ENCODE results near the gene SAP30L.

Gene SAP30L

DNA sequence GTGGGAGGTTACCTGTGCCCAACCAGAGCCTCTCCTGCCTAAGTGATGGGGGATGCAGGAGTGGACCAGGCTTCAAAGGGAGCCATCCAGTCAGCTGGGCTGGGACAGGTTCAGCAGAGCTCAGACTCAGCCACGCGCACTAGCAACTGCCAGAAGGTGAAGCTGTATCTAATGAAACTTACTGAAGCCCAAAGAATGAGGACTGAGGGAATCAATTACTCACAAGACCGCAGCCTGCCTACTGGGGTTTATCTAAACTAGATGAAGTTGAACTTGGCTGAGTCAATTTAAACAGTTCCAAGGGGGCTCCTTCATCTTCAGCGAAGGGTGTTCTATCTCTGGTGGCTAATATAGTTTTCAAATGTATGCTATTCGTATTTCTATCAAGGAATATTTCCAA lies 20.9 kb downstream of the SAP30L start:
- no peak for DNase-seq

DNA sequence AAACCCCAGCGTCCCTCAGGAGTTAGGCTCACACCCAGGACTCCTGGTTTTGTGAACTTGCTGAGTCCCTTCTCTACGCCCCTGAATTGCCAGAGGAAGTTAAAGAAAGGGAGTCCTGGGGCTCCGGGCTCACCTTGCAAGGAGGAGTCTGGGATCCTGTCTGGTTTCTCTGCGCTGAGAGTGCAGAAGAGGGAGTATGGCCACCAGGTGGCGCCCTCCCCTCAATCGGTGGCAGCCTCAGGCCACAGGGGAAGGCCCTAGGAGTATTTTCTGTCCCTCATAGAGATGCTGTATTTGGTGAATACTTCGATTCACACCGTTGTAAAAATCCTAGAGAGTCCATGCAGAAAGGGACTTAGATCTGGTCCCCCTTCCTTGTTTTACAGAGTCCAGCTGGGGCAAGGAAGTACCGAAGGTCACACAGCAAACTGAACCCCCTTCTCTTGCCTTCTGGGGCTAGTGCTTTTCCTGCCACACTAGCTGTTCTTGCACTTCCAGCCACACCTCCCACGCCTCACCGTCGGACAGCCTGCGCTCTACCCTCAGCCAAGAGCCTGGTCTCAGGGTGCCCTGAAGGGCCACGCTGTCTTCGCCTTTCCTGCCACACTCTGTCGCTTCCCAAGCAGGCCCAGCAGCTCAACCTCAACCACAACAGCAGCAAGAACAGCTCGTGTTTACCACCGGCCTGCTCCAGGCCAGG lies 22.0 kb downstream of the SAP30L start:
- peak; percentile 83 for DNase-seq

DNA sequence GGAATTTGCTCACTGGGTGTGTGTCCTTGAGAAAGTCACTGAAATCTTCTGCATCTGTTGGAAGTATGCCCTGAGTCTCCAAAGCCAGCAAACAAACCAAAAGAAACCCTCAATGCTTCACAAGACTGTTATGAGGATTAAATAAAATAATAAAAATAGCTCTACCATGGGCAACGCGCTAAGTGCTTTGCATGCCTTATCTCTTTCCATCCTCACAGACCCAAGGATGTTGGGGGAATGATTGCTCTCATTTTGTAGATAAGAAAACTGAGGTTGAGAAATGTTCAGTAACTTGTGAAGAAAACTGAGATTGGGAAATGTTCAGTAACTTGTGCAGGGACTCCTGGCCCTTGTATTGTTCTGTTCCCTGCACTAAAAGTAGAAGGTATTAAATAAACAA lies 24.3 kb downstream of the SAP30L start:
- DNase-seq, result no peak

DNA sequence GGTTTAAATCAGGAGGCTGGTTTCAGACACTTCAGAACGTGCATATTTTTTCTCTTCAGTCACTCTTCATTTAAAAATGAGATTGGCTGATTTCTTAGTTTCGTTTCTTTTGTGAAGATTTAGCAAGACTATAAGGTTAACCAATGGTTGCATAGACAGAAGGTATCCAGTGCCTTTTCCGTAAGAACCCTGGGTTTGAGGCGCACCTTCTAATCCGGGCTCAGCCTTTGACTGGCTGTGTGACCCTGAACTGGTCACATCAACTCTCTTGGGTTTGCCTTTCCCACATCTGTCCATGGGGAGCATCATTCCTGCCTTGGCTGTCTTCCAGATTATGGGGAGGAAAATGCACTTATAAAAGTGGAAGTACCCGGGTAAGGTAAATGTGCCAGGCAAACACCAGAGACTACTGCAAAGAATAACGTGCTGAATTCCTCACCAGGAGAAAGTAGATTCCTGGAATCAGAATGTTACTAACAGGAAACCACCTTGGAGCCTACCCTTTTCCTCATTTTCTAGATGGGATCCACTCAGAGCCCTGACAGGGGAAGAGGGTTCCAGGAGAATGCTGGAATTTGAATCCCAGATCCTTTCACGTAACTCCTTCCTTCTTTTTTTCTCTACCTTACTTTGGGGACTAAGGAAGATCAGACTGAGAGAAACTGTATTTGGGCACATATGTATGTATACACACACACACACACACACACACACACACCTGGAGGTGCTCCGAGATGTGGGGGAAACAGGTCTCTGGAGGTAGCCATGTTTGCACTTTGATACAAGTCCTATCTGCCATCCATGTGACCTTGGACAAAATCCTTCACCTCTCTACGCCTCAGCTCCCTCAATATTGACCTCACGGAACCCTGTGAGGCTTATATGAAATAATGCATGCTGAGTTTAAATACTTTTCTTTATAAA lies 25.4 kb downstream of the SAP30L start:
- no peak for DNase-seq

DNA sequence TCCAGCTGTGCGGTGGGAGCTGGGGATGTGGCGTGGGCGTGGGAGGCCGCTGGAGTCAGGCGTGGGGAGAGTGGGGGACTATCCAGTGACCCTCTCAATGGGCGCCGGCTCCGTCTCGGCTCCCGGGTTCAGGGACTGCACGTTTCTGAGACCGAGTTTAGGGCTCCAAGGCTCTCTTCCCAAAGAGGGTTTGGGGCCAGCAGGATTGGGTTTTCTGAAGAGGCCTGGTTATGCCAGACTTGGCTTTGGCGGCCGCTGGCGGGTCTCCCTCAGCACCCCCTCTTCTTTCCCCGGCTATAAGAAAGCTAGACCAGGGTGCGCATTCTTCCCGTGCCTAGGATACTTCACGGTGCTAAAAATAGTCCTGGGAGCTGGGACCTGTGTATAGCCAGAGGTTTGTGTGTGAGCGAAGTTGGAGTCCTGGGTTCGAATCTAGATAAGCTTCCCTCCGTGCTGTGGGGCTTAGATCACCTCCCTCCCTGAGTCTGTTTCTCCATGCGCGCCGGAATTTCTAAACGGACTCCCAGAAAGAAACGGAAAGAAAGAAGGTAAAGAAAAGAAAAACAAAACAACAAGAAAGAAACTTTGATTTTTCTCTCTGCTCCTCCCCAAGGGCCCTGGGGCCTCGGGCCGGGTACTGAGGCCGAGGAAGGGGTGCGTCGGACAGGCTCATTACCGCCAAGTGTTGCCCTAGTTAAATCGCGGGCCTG lies 27.2 kb downstream of the SAP30L start:
- no peak for DNase-seq

DNA sequence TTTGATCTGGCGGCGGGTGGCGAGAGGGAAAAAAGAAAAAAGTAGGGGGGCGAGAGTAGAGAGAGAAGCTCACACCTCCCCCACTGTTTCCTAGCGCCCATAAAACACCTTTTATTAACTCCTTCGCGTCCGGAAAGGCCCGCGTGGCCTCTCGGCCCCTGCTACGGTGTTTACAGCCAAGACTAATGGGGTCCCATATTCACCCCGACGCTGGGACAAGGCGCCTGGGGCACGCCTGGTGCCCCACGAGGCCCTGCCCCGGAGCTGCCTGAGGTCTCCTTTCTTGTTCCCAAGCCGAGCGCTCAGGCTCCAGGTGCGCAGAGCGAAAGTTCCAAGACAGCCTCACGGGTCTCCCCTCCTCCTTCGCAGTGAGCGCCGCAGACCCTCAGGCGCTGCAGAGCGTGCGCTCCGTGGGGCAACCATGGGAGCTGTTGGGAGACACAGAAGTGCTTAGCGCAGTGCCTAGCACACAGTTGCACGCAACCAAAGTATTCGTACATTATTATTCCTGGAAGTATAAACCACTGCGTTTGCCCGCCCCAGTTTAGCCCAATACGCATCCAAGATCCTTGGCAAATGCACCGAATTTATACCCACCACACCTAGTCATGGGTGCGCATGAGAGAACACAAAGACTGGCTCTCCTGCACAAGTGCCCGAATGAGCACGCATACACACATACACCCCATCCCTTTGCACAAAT lies 27.9 kb downstream of the SAP30L start:
- DNase-seq, result no peak

DNA sequence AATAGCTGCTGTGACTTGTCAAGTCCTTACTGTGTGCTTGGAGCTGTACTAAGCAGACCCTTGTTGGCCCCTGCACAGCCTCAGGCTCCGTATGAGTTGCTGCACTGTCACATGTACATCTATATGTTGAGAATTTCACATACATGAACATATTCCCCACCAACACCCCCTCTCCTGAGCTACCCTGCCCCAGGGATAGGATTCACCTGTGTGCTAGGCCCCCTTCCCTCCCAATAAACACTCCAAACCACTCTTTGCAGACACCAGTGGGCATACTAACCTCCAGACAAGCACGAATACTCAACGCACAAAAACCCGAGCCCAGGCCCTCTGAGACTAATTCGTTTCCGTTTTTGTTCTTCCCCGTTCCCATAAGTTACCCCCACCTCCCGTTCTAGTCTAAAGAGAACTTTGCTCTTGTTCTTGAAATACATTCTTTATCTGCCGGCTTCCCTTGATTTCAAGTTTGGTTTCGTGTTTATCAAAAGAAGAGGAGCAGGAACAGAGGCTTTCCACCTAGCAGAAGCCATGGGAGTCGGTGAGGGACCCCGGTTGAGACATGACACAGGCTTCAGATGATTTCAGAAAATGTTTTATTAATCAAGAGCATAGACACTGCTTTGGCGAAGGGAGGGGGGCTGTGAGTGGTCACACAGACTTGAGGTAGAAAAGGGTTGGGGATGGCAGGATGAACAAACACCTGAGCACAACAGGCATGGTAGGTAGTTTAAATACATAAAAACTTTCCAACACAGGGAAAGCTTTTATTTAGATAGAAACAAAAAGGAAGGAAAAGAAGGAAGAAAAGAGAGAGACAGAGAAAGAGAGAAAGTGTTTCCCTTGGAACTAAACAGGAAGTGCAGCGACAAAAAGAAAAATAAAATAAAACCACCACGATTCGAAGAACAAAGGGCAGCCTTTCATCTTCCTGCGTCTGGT lies 28.9 kb downstream of the SAP30L start:
- no peak for DNase-seq

DNA sequence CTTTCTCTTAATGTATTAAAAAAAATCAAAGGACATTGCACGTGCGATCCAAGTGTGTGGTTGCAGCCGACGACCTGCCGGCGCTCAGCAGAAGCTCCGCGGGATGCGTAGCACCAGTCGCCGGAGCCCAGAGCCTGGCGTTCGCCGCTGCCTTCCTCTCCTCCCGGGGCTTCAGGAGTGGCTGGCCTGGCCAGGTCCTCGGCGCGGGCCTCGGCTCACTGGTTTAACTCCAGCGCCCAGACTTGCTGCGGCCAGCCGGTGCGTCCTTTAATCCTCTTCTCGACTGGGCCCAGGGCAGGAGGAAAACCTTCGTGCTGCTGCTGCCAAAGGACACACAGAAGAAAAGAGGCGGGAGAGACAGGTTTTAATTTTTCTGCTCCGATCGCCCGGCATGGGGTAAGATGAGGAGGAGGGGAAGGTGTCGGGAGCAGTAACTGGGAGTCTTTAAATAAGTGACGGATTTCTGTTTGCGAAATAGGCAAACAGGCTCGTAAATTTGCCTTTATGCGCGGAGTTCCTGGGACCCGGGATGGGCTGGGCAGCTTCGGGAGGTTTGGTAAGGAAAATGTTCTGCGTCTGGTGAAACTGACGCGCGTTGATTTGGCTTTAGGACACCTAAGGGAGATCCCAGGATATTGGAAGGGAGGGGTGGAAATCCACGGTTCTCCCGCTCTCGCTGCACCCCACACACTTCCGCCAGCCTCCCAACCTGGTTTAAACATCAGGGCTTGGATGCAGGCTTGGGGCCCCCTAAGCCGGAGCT lies 30.0 kb downstream of the SAP30L start:
- DNase-seq, result no peak

DNA sequence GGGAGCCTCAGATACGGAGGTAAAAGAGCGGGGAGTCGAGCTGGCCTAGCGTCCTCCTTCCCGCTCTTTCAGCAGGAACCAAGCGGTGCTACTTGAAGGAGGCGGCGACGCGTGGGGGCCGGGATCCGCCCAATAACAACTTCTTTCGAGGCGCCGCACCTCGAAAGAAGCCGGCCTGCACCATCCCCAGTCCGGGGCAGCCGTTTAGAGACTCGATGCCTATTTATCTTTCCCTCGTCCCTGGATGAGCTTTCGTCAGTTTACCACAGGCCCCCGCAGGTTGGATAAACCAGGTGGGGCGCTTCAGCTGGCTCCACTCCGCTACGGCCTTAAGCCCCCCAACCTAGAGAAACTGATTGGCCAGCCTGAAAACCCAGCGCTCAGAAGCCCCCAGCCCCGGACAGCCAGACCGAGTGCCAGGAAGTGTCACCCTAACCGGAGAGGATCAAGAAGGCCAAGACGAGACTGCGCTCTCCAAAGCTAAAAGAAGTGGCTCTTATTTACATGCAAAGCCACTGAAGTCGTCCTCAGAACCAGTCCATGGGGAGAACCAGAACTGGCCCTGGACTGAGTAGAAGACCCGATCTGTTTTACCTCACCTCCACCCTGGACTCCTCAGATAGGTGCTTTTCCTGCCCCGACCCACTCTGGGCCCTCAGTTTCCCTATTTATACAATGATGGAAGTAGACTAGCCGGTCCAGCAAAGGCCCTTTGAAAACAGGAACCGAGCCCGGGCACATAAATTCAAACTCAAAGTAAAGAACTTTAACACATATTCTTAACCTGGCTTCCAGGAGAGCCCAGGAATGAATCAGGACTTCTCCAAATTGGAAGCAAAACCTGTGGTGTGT lies 30.8 kb downstream of the SAP30L start:
- DNase-seq, result no peak

DNA sequence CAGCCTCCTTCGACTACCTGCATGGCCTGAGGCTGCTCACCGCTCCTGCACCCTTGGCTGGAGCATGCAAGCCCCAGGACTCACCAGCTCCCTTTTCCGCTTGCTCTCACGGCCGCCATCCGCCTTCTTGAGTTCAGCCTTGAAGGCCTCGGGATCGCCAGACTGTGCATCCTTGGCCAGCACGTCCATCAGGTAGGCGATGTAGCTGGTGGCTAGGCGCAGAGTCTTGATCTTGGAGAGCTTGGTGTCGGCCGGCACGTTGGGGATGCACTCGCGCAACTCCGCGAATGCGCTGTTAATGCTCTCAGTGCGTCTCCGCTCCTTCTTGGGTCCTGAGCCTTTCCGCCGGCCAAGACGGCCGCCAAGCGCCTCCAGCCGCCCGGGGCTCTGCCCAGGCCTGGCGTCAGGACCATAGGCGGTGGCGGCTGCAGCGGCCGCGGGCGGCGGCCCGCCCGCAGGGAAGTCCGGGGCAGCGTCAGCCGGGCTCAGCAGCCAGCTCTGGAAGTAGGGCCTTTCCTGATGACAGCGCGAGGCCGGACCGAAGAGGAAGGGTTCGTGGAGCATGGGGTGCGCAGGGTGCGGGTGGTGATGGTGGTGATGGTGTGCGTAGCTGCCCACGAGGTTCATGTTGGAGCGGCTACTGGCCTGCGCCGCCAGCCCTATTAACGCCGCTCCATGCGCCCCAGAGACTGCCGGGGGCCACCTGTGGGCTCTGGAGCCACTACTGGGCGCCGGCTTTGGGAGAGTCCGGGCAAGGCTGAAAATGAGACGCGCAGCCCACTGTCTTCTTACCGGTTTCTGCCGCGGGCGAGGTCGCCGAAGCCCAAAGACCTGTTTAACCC lies 31.8 kb downstream of the SAP30L start:
- DNase-seq, result peak; percentile 33

DNA sequence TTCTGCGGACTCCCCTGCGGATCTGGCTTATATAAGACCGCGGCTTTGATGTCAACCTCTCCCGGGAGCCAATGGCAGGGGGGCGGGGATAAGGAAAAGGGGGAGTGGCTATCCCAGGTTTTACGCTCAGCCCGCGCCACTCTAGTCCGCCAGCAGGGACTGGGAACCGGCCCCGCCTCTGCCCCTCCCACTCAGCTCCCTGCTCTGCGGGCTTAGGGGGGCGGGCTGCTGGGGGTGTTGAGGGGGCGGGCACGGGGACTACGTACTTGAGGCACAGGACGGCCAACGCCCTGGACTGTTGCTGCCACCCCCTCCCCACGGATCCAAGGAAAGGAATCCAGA lies 32.4 kb downstream of the SAP30L start, which contains the start of gene HAND1:
Gene HAND1 (minus strand): TSS at position 4 of the 342 bp plus-strand sequence. CDS start 219 bp downstream, outside the sequence.
- DNase-seq, result no peak

DNA sequence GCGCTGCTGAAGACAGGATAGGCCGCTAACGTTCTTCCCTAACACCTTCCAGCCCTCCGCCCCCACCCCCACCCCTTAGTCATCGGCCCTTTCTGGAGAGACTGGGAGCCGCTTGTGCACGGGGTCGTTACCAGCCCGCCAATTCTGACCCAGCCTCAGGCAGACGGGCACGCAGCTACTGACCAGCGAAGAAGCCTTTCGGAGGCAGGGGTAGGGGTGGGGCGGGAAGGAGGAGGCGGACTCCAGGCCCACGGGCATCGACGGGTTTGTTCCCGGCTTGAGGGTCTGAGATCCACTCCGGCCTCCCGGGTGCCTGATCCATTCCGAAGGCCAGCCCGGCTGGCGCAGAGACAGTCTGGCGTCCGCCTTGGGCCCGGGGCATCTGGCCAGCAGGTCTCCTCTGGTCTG lies 33.0 kb downstream of the SAP30L start:
- DNase-seq, result no peak

DNA sequence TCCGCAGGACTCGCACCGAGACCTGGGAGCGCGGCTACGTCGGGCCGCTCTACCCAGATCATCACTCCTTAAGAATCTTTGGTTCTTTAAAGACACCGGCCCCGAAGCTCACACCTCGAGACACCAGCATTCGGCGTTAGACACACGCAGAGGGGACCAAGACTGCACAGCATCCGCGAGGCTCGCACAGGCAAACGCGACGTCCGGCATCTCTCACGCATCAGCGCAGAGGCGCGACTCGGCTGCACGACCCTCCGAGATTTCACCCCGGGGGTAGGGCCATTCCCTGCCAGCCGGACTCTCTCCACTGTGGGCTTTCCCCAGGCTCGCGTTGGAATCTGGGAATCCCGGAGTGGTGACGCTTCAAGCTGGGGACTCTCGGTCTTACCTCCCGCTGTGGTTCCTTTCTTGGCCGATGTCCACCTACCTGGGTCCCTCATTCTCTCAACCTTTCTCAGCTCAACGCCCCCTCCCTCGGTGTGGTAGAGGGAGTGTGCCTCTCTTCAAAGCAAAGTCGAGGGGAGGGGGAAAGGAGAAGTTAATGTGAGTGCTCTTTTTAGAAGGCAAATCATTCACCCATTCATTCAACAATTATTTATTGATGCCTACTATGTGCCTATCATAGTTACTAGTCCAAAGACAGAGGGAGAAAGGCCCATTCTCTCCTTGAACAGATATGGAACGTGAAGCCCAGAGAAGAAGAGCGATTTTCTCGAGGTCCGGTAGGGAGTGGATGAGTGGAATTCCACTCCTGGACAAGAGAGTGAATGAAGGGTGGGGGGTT lies 33.6 kb downstream of the SAP30L start:
- no peak for DNase-seq

DNA sequence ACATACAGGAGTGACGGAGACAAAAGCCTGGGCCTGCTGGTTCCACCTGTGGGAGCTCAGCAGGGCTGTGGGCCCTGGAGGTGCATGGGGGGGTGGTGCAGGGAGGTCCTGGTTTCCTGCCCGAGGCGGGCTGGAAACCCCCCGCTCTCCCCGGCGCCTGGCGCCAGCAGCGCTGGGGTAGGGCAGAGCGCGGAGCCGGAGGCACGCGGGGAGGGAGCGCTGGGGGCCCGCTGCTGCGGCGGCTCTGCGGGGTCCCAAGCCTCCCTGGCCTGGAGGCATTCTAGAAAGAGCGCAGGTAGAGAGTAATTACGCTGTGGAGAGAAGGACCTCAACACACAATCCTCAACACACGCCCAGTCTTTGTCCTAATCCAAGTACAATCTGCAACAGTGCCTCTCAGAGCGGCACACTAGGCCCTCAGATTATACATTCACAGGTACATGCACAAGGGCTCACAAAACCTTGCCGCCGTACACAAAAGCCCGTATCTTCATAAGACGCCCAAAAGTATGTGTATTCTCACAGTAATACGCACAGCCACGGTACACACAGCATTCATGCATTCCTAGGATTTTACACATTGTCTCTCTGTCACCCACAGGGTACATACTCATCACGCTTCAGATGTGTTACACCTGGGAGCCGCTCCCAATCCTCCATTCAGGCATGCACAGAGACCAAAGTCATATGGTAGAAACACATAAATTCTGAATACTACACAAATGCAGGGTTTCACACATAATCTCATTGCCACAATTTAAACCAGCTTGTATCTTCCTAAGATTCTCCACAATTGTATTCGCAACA lies 34.4 kb downstream of the SAP30L start:
- no peak for DNase-seq

DNA sequence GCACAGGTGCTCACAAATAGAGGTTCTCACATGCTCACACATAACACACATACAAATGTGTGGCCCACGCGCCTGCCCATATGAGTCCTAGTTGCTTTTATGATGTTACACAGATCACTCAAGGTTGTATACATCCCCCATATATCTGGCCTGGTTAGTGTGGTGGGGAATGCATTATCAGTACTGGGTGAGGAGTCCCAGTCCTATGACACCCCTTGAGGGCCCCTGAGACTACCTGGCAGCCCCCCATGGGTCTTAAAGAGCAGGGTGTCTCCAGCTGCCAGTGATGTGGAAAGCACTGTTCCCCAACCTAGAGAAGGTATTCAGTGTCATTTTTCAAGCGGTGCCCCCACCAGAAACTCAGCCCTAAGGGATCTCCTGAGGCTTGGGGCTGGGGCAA lies 35.0 kb downstream of the SAP30L start:
- DNase-seq, result no peak

DNA sequence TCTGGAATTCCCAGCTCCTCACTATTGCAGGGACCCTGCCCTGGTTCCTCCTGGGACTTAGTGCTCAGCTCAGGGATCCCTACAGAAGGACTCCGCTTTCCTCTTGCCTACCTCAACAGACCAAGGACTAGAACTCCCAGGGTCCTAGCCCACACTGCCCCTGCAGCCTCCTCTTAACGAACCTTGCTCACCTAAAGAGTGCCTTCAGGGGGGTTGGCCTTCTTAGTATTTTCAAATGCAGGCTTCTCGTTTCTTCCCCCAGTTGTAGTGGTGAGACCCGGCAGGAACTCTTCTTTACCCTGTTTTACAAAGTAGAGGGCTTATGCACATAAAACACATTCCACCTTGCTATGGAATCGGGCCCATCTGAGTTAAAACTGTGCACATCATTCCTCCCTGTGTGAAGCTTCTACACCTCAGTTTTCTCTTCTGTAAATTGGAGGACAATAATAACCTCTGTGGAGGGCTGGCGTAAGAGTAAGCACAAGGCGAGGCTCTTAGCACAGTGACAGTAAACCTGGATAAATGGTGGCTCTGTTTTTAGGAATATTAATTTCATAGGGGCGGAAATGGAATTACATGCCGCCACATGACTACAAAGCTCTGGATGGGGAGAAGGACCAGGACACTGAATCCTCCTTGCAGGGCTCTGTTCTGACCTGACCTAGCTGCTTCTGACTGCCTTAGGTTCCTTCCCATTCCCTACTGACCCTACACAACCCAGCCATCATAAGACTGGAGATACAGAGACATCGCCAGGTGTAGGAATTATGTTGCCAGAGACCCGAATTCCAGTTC lies 36.0 kb downstream of the SAP30L start:
- DNase-seq, result no peak

All from hematopoietic multipotent progenitor cell treated with erythropoietin and hydrocortisone succinate and interleukin-3 and kit ligand, for 4 days (in vitro differentiated cells).